Naive thymus-derived CD4-positive, alpha-beta T cell (primary cell): ENCODE measurements around the gene NCAPH2. TPM values are rescaled to one million over a fixed set of nuclear protein-coding genes. Genes with fewer than 3 reads are reported as not detected.

Experiments
- ATAC-seq: fragments of 150-1000 bp; cut with Tn5 transposase; 2 replicates; pipeline ENCODE4 v1.10.0; 2021; ENCODE audit warnings: mild to moderate bottlenecking, moderate library complexity
- CTCF ChIA-PET: fragments of 350-600 bp; sonication (Branson Sonifier 250); formaldehyde crosslinking; loops from one replicate; lab custom pipeline; 2021; ENCODE audit warnings: antibody characterized with exemption; lab: Charles Lee
- POLR2A ChIA-PET: fragments of 350-600 bp; sonication (Branson Sonifier 250); formaldehyde crosslinking; loops from one replicate; lab custom pipeline; 2021; ENCODE audit warnings: antibody characterized with exemption, inconsistent platforms; lab: Charles Lee
- DNase-seq, 9 donors: peaks; one replicate each; pipeline versions ENCODE4 v3.0.0 to v3.0.0-alpha.2; 2020 to 2022; ENCODE audit warnings: mixed read lengths in 1 of 9
- H3K27ac ChIP-seq: one replicate; pipeline ENCODE4 v1.7.0; 2013; ENCODE audit warnings: mild to moderate bottlenecking, low read depth, low read length, moderate library complexity
- H3K27me3 ChIP-seq, 2 donors: one replicate each; pipeline ENCODE4 v1.7.0; 2013; ENCODE audit warnings: low read length in 2 of 2, mild to moderate bottlenecking in 2 of 2, moderate library complexity in 2 of 2; ENCODE audit not compliant: control insufficient read depth in 2 of 2, insufficient read depth in 2 of 2
- H3K36me3 ChIP-seq, 3 experiments: 1 replicate in 2 of 3; 2 replicates in 1 of 3; pipeline ENCODE4 v1.7.0; 2013; ENCODE audit warnings: low read length in 3 of 3, mild to moderate bottlenecking in 3 of 3, moderate library complexity in 1 of 3; ENCODE audit not compliant: insufficient read depth in 3 of 3, control insufficient read depth in 2 of 3
- H3K4me1 ChIP-seq, 2 donors: one replicate each; pipeline ENCODE4 v1.7.0; 2013; ENCODE audit warnings: low read length in 2 of 2, mild to moderate bottlenecking in 2 of 2, moderate library complexity in 1 of 2; ENCODE audit not compliant: control insufficient read depth in 2 of 2, insufficient read depth in 2 of 2
- H3K4me3 ChIP-seq: 2 replicates; pipeline ENCODE4 v1.7.0; 2013; ENCODE audit warnings: mild to moderate bottlenecking, low read length
- H3K9me3 ChIP-seq, 3 experiments: 1 replicate in 2 of 3; 2 replicates in 1 of 3; pipeline ENCODE4 v1.7.0; 2013; ENCODE audit warnings: low read length in 3 of 3; ENCODE audit not compliant: control insufficient read depth in 2 of 3
- H3K27ac Mint-ChIP-seq, 9 donors: one replicate each; pipeline ENCODE4 v1.8.0; 2020 to 2022; ENCODE audit warnings: mixed read lengths in 9 of 9, mild to moderate bottlenecking in 8 of 9, moderate library complexity in 5 of 9, inconsistent platforms in 2 of 9
- H3K27me3 Mint-ChIP-seq, 5 donors: one replicate each; pipeline ENCODE4 v1.8.0; 2021 to 2022; ENCODE audit warnings: mixed read lengths in 5 of 5, mild to moderate bottlenecking in 1 of 5
- H3K36me3 Mint-ChIP-seq, 5 donors: one replicate each; pipeline ENCODE4 v1.8.0; 2020 to 2022; ENCODE audit warnings: mixed read lengths in 5 of 5, mild to moderate bottlenecking in 3 of 5, inconsistent platforms in 1 of 5
- H3K4me1 Mint-ChIP-seq, 7 donors: one replicate each; pipeline ENCODE4 v1.8.0; 2020 to 2022; ENCODE audit warnings: mixed read lengths in 7 of 7, mild to moderate bottlenecking in 3 of 7, inconsistent platforms in 1 of 7
- H3K4me3 Mint-ChIP-seq, 10 donors: one replicate each; pipeline ENCODE4 v1.8.0; 2020 to 2022; ENCODE audit warnings: mild to moderate bottlenecking in 10 of 10, mixed read lengths in 10 of 10, moderate library complexity in 6 of 10, inconsistent platforms in 2 of 10
- H3K9me3 Mint-ChIP-seq, 11 donors: one replicate each; pipeline ENCODE4 v1.8.0; 2020 to 2022; ENCODE audit warnings: mixed read lengths in 11 of 11, mild to moderate bottlenecking in 4 of 11, inconsistent platforms in 1 of 11, moderate library complexity in 1 of 11
- intact Hi-C, 2 donors: fragments of 100-400 bp; cut with micrococcal nuclease; formaldehyde crosslinking; loops; one replicate each; pipeline ENCODE4 v1.15.1; 2023
- polyA plus RNA-seq, 2 donors: library from polyadenylated mRNA; unstranded; fragments of 300-500 nt; fragmentation: Illumina TruSeq; gene quantifications; one replicate each; pipeline ENCODE4 v1.2.3, GENCODE V29; 2021
- total RNA-seq, 6 experiments: library from RNA in 5 of 6; stranded (reverse) in 5 of 6; gene quantifications; 1 replicate in 5 of 6; 2 replicates in 1 of 6; pipeline ENCODE4 v1.2.3 and lab custom pipeline; 2021 to 2026

NCAPH2 gene
- total and polyA plus RNA-seq, 7 experiments from 2014 or later: 37.8 to 135 (median 78.8) TPM

DNA sequence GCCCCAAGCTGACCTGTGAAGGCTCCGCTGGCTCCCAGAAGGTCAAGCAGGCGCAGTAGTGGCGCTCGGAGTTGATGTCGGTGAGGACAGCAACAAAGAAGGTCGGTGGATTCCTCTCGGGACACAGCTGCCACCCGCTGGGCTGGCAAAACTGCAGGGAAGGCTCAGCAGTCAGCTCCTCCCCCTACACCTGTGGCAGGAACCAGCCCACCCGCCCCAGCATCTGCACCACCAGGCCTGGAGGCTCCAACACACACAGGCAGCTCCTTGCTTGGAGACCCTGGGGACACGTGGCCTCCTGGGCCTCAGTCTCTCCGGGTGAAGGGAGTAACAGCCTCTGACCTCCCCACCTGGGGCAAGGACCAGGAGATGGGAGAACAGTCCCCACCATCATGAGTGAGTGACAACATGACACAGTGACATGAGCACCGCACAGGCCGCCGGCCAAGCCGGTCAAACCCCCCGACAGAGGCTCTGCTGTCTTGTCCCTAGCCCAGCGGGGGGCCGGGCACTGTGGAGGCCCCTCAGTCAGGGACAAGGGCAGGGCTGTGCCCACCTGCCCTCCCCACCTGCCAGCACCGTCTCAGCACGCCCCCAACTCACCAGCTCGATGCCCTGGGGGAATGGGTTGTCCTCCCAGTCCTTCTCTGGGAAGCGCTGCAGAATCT, 40.1 kb upstream of the NCAPH2 start:
- ChIA-PET POLR2A (interaction anchor here (1.3 to 3.6 kb wide), 7 partner anchors 10 to 153 kb away, joined by 4 to 19 read pairs (median 7); partner anchors contain the start of genes ADM2 and SCO2), CTCF (interaction anchor here (0.8 to 4.0 kb wide), 6 partner anchors 8 to 152 kb away, joined by 3 to 18 read pairs (median 4); partner anchors contain the start of gene SCO2)
- H3K4me1 Mint-ChIP-seq: peaks cover 33 to 55% (median 51%) of the 10 kb centered on the region in 7 donors
- Histone ChIP-seq H3K36me3 (peaks cover 9 to 60% (median 22%) of the 10 kb centered on the region in 3 experiments), H3K27me3 (no peaks in the 10 kb centered on the region), H3K27ac (peak overlapping the region; percentile 90), H3K9me3 (no peaks in the 10 kb centered on the region), H3K4me1 (peaks cover 43 to 48% of the 10 kb centered on the region in 2 donors), H3K4me3 (no peak overlapping the region)
- H3K4me3 Mint-ChIP-seq: peak overlapping the region in 2 of 10 donors; percentile 98 to 100
- intact Hi-C loops: no loop called here
- ATAC-seq: no peak
- no peaks in the 10 kb centered on the region for H3K27me3 Mint-ChIP-seq
- no peaks in the 10 kb centered on the region for H3K9me3 Mint-ChIP-seq
- peaks cover 0 to 15% (median 7%) of the 10 kb centered on the region in 5 donors for H3K36me3 Mint-ChIP-seq
- no peak for DNase-seq
- H3K27ac Mint-ChIP-seq: peak overlapping the region; percentile 88 to 99 (median 93)

DNA sequence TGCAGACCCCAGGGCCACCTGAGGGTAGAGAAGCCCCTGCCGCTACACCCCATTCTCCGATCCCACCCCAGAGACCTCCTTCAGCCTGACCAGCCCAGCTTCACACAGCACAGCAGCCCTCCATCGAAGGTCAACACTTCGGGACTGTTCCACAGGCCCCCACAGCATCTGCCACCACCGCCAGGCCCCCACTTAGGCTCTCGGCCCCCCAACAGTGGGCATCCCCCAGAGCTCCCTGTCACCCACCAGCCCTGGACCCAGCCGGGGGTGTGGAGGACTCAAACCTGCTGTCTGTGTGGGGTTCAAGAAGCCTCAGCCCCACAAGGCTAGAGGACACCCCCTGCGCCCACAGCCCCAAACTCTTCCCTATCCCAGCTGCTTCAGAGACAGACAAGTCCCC, 39.4 kb upstream of the NCAPH2 start:
- Histone ChIP-seq H3K36me3 (peaks cover 4 to 53% (median 19%) of the 10 kb centered on the region in 3 experiments), H3K27ac (peak overlapping the region; percentile 90), H3K4me3 (peak overlapping the region; percentile 54), H3K9me3 (no peaks in the 10 kb centered on the region), H3K27me3 (no peaks in the 10 kb centered on the region), H3K4me1 (peaks cover 50 to 55% of the 10 kb centered on the region in 2 donors)
- intact Hi-C loops: loop anchor here in 1 of 2 donors (1.0 kb wide), 2 partner anchors 40 to 152 kb away; partner anchors contain the start of gene NCAPH2
- DNase-seq: no peak
- POLR2A ChIA-PET: interaction anchor here (1.3 to 3.6 kb wide), 8 partner anchors 9 to 153 kb away, joined by 4 to 19 read pairs (median 7); partner anchors contain the start of genes ADM2, LMF2, NCAPH2 and SCO2
- Mint-ChIP-seq H3K27me3 (no peaks in the 10 kb centered on the region), H3K4me3 (peak overlapping the region in 9 of 10 donors; percentile 4 to 100 (median 94)), H3K27ac (peak overlapping the region; percentile 88 to 99 (median 93)), H3K9me3 (no peaks in the 10 kb centered on the region), H3K36me3 (peaks cover 0 to 17% (median 9%) of the 10 kb centered on the region in 5 donors), H3K4me1 (peaks cover 39 to 62% (median 56%) of the 10 kb centered on the region in 7 donors)
- ATAC-seq: no peak
- CTCF ChIA-PET: interaction anchor here (0.8 to 4.0 kb wide), 5 partner anchors 9 to 152 kb away, joined by 3 to 18 read pairs (median 4); partner anchors contain the start of gene SCO2

DNA sequence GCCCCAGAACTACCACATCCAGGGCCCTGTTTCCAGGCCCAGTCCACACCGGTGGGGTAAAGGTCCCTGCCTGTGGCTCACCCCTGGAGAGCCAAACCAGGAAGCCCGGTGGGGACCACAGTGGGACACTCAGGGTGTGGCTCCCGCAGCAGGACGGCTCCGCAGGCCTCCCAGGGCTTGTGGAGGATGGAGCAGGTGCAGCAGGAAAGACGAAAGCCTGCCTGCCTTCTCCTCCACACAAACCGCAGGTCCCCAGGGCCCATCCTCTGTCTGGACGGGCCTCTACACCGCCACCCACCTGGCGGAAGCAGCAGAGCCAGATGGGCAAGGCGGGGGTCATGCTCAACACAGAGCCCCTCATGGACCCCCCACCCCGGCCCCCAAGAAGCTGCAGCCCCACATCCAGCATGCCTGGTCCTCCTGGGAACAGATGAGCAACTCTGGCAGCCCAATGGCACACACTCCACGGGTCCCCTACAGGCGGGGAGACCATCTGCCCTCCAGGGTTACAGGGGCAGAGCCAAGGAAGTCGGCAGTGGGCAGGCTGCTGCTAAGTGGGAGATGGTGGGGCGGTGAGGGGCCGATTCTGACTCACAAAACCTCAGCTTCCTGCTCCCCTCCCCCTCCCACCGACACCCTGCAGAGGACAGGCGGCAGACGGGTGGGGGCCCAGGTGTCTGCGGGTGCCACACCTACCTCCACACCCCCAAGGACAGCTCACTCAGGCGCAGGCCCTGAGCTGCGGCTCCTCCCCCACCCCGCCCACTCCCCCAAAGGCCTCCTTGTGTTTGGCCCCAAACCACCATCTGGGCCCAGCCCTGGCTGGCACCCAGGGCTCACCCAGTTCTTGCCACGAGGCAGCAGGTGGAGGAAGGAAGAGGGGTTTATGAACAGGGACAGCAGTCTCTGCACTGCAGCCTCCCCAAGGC, 38.4 kb upstream of the NCAPH2 start:
- intact Hi-C loops: loop anchor here (1.0 to 10.0 kb wide), 14 partner anchors 12 to 195 kb away; partner anchors contain the start of genes PPP6R2 (in 2 of the 2), SCO2 (in 2 of the 2), ADM2 (in 1 of the 2) and LMF2 (in 1 of the 2)
- Histone ChIP-seq H3K9me3 (no peaks in the 10 kb centered on the region), H3K27ac (peak overlapping the region; percentile 90), H3K36me3 (peaks cover 0 to 43% (median 9%) of the 10 kb centered on the region in 3 experiments), H3K4me3 (peak overlapping the region; percentile 65), H3K27me3 (no peaks in the 10 kb centered on the region), H3K4me1 (peaks cover 53 to 57% of the 10 kb centered on the region in 2 donors)
- ATAC-seq: peak; percentile 95
- Mint-ChIP-seq H3K4me3 (peak overlapping the region; percentile 76 to 100 (median 90)), H3K4me1 (peaks cover 45 to 69% (median 61%) of the 10 kb centered on the region in 7 donors), H3K9me3 (no peaks in the 10 kb centered on the region), H3K27me3 (no peaks in the 10 kb centered on the region), H3K27ac (peak overlapping the region; percentile 88 to 99 (median 93)), H3K36me3 (peaks cover 0 to 15% (median 7%) of the 10 kb centered on the region in 5 donors)
- ChIA-PET CTCF (interaction anchor here (0.6 to 4.0 kb wide), 8 partner anchors 10 to 321 kb away, joined by 3 to 18 read pairs (median 5); partner anchors contain the start of genes LMF2, NCAPH2 and SCO2), POLR2A (interaction anchor here (0.6 to 3.6 kb wide), 24 partner anchors 8 to 218 kb away, joined by 3 to 19 read pairs (median 5); partner anchors contain the start of genes ADM2, LMF2, NCAPH2 and SCO2)
- peak; percentile 77 to 96 (median 92) for DNase-seq

DNA sequence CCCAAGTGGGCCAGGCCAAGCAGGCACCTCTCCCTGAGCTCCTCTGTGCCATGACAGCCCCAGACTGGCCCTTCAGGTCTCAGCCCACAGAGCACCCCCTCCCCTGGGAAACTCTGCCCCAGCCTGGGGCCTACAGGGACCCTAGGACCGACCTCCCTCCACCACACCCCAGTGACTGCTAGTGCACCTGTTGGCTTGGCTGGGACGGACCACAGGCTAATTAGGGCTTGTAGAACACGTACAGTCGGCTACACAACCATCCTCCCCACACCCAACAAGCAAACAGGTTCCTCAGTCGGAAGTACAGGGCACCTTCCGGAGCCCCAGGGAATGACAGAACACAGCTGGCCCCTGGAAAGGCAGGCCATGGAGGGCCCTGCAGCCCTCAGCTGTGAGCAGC, 37.5 kb upstream of the NCAPH2 start:
- DNase-seq (no peak), ATAC-seq (no peak)
- Histone ChIP-seq H3K27me3 (no peaks in the 10 kb centered on the region), H3K4me3 (peak overlapping the region; percentile 65), H3K4me1 (peaks cover 53 to 60% of the 10 kb centered on the region in 2 donors), H3K36me3 (peaks cover 0 to 37% (median 4%) of the 10 kb centered on the region in 3 experiments), H3K9me3 (no peaks in the 10 kb centered on the region), H3K27ac (peak overlapping the region; percentile 90)
- Mint-ChIP-seq H3K4me1 (peaks cover 45 to 71% (median 65%) of the 10 kb centered on the region in 7 donors), H3K9me3 (no peaks in the 10 kb centered on the region), H3K27ac (peak overlapping the region; percentile 88 to 99 (median 93)), H3K27me3 (no peaks in the 10 kb centered on the region), H3K36me3 (peaks cover 0 to 15% (median 7%) of the 10 kb centered on the region in 5 donors), H3K4me3 (peak overlapping the region; percentile 76 to 100 (median 90))
- intact Hi-C loops: loop anchor here (1.0 to 10.0 kb wide), 12 partner anchors 11 to 196 kb away; partner anchors contain the start of genes PPP6R2 (in 2 of the 2), SCO2 (in 2 of the 2), ADM2 (in 1 of the 2) and LMF2 (in 1 of the 2)
- ChIA-PET POLR2A (interaction anchor here (0.7 to 3.6 kb wide), 18 partner anchors 10 to 218 kb away, joined by 3 to 19 read pairs (median 5); partner anchors contain the start of genes ADM2, LMF2, NCAPH2 and SCO2), CTCF (interaction anchor here (0.5 to 4.0 kb wide), 7 partner anchors 10 to 151 kb away, joined by 3 to 18 read pairs (median 6); partner anchors contain the start of genes LMF2, NCAPH2 and SCO2)

DNA sequence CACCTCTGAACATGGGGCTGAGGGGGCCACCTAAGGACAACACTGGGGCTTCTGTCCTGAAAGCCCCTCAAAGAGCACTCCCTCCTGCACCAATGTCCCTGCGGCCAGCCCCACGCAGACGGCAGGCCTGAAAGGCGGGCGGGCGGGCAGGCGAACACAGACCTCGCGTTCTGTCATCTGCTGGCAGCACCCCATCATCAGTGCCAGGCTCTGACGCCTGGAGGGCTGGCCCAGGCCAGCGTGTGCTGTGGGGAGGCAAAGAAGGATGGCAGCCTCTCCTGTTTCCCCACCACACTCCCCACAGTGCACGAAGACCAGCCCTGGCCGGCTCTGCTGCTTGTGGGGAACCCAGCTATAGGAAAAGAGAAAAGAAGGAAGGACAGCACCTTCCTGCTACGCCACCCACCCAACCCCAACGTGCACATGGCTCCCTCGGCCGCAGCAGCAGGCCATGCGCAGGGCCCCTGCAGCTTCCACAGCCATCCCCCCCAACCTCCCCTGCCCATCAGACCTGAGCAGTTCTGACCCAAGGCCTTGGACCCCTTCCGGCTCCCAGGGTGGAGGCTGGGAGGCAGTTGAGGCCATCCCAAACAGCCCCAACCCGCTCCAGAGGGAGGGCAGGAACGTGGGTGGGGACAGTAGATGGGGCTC, 36.7 kb upstream of the NCAPH2 start:
- Mint-ChIP-seq H3K4me3 (peak overlapping the region; percentile 76 to 100 (median 94)), H3K27ac (peak overlapping the region; percentile 88 to 99 (median 93)), H3K36me3 (peaks cover 0 to 15% (median 7%) of the 10 kb centered on the region in 5 donors), H3K9me3 (no peaks in the 10 kb centered on the region), H3K4me1 (peaks cover 45 to 73% (median 66%) of the 10 kb centered on the region in 7 donors), H3K27me3 (no peaks in the 10 kb centered on the region)
- no peaks in the 10 kb centered on the region for H3K9me3 ChIP-seq
- H3K27me3 ChIP-seq: no peaks in the 10 kb centered on the region
- peak overlapping the region; percentile 65 for H3K4me3 ChIP-seq
- POLR2A ChIA-PET: interaction anchor here (0.9 to 3.6 kb wide), 11 partner anchors 12 to 150 kb away, joined by 3 to 19 read pairs (median 9); partner anchors contain the start of genes LMF2, NCAPH2 and SCO2
- H3K36me3 ChIP-seq: peaks cover 0 to 29% (median 4%) of the 10 kb centered on the region in 3 experiments
- H3K27ac ChIP-seq: peak overlapping the region; percentile 90
- ATAC-seq: no peak
- intact Hi-C loops: loop anchor here (2.0 to 10.0 kb wide), 6 partner anchors 15 to 197 kb away; partner anchors contain the start of genes MAPK11 (in 1 of the 2), PPP6R2 (in 1 of the 2), SCO2 (in 1 of the 2) and SYCE3 (in 1 of the 2)
- CTCF ChIA-PET: interaction anchor here (2.2 to 4.0 kb wide), 2 partner anchors 37 to 54 kb away, joined by 7 to 18 read pairs; partner anchors contain the start of genes LMF2, NCAPH2 and SCO2
- peaks cover 53 to 60% of the 10 kb centered on the region in 2 donors for H3K4me1 ChIP-seq
- DNase-seq: no peak
